Activated CD4-positive, alpha-beta memory T cell treated with anti-CD3 and anti-CD28 coated beads for 36 hours (primary cell): ENCODE data around the gene LEFTY1. TPM values are rescaled to one million over a fixed set of nuclear protein-coding genes. Genes with fewer than 3 reads are reported as not detected.
A peak's percentile ranks its signal among the peaks of the same experiment; 100 is the strongest.

Source experiments
- CTCF ChIA-PET: fragments of 350-600 bp; sonication (Branson Sonifier 250); formaldehyde crosslinking; loops from one replicate; lab custom pipeline; 2021; ENCODE audit warnings: antibody characterized with exemption, inconsistent platforms; lab: Charles Lee
- POLR2A ChIA-PET: fragments of 350-600 bp; sonication (Branson Sonifier 250); formaldehyde crosslinking; loops from one replicate; lab custom pipeline; 2021; ENCODE audit warnings: antibody characterized with exemption; lab: Charles Lee
- DNase-seq: peaks from one replicate; pipeline ENCODE4 v3.0.0-alpha.2; 2020
- H3K27ac Mint-ChIP-seq: one replicate; pipeline ENCODE4 v1.8.0; 2021; ENCODE audit warnings: mixed read lengths
- H3K27me3 Mint-ChIP-seq: one replicate; pipeline ENCODE4 v1.8.0; 2021; ENCODE audit warnings: mixed read lengths
- H3K36me3 Mint-ChIP-seq: one replicate; pipeline ENCODE4 v1.8.0; 2021; ENCODE audit warnings: mixed read lengths
- H3K4me1 Mint-ChIP-seq: one replicate; pipeline ENCODE4 v1.8.0; 2021; ENCODE audit warnings: low read depth, mixed read lengths
- H3K4me3 Mint-ChIP-seq: one replicate; pipeline ENCODE4 v1.8.0; 2021; ENCODE audit warnings: mild to moderate bottlenecking, mixed read lengths
- H3K9me3 Mint-ChIP-seq: one replicate; pipeline ENCODE4 v1.8.0; 2021; ENCODE audit warnings: mixed read lengths
- intact Hi-C: fragments of 100-400 bp; cut with micrococcal nuclease; formaldehyde crosslinking; loops from one replicate; pipeline ENCODE4 v1.15.1; 2023
- total RNA-seq, 2 experiments: library from RNA; stranded (reverse); gene quantifications; one replicate each; pipeline ENCODE4 v1.2.3, GENCODE V29; 2021

LEFTY1 gene
- total RNA-seq, 2 experiments from 2014 or later = 0.19 TPM; not detected in 1

DNA sequence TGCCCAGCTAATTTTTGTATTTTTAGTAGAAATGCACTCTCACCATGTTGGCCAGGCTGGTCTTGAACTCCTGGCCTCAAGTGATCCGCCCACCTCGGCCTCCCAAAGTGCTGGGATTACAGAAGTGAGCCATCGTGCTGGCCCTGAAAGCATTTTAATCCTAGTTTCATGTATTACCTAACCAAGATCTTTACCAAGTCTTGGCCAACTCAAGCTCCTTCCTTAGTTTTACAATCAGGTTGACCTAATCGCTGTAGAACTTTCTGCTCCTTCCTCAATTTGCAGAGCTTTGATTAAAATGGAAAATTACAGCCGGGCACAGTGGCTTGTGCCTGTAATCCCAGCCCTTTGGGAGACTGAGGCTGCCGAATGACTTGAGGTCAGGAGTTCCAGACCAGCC is 3.6 kb downstream of the LEFTY1 start:
- CTCF ChIA-PET = interaction anchor here (0.5 to 5.8 kb wide), 2 partner anchors 8 to 25 kb away, joined by 3 to 41 read pairs; no protein-coding TSS in a partner anchor
- Mint-ChIP-seq H3K9me3 (no peaks in the 10 kb centered on the region), H3K36me3 (no peaks in the 10 kb centered on the region), H3K4me3 (no peak overlapping the region), H3K4me1 (peaks cover 18% of the 10 kb centered on the region), H3K27ac (no peak overlapping the region), H3K27me3 (no peaks in the 10 kb centered on the region)
- DNase-seq = no peak
- POLR2A ChIA-PET = interaction anchor here (1.1 kb wide), 1 partner anchor 37 kb away, joined by 3 read pairs; no protein-coding TSS in a partner anchor
- intact Hi-C loops = no loop called here

DNA sequence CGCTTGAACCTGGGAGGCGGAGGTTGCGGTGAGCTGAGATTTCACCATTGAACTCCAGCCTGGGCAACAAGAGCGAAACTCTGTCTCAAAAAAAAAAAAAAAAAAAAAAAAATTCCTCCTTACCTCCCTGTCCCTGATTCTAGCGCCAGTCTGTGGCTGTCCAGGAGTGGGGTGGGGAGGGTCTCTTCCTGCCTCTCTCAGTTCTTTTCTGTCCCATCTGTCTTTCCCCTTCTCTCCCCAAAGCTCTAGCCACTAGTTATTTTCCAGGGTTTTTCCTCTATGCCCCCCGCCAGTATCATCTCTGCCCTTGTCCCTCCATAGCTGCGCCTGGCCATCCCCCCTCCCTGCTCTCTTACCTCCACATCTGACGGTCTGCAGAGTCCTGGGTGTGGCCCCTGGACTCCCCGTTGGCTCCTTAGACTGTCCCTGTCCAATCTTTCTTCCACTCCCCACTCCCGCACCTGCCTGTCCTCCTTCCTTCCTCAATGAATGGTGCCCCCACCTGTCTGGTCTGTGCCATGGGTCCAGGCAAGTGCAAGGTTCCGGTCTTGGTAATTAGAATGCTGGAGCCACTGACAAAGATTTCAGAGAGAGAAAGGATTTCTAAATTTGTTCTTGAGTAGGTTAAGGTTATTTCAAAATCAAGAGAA is 5.2 kb downstream of the LEFTY1 start:
- CTCF ChIA-PET = interaction anchor here (1.1 to 5.8 kb wide), 6 partner anchors 9 to 108 kb away, joined by 3 to 41 read pairs (median 9); partner anchors contain the start of gene SRP9
- POLR2A ChIA-PET = interaction anchor here (0.7 to 4.2 kb wide), 6 partner anchors 14 to 105 kb away, joined by 3 to 49 read pairs (median 8); partner anchors contain the start of gene SRP9
- intact Hi-C loops = no loop called here
- H3K9me3 Mint-ChIP-seq = no peaks in the 10 kb centered on the region
- H3K27me3 Mint-ChIP-seq = no peaks in the 10 kb centered on the region
- H3K4me1 Mint-ChIP-seq = peaks cover 34% of the 10 kb centered on the region
- H3K27ac Mint-ChIP-seq = peak overlapping the region; percentile 51
- peak overlapping the region; percentile 88 for H3K4me3 Mint-ChIP-seq
- no peak for DNase-seq
- no peaks in the 10 kb centered on the region for H3K36me3 Mint-ChIP-seq

GRCh38 chr1:225882694-225883615 is 6.0 kb downstream of the LEFTY1 start:
- Mint-ChIP-seq H3K4me1 (peaks cover 41% of the 10 kb centered on the region), H3K27ac (peak overlapping the region; percentile 92), H3K36me3 (no peaks in the 10 kb centered on the region), H3K9me3 (no peaks in the 10 kb centered on the region), H3K4me3 (peak overlapping the region; percentile 88), H3K27me3 (no peaks in the 10 kb centered on the region)
- intact Hi-C loops = loop anchor here (1.0 kb wide), 2 partner anchors 28 to 41 kb away; partner anchors contain the start of gene PYCR2
- peak; percentile 63 for DNase-seq
- CTCF ChIA-PET = interaction anchor here (0.6 to 5.8 kb wide), 14 partner anchors 9 to 1398 kb away, joined by 3 to 41 read pairs (median 4); partner anchors contain the start of genes PYCR2 and SRP9
- POLR2A ChIA-PET = interaction anchor here (0.6 to 4.2 kb wide), 21 partner anchors 12 to 475 kb away, joined by 3 to 49 read pairs (median 4); partner anchors contain the start of genes LBR, PYCR2 and SRP9

- ChIA-PET POLR2A (interaction anchor here (0.6 to 4.2 kb wide), 21 partner anchors 11 to 474 kb away, joined by 3 to 49 read pairs (median 4); partner anchors contain the start of genes LBR, PYCR2 and SRP9), CTCF (interaction anchor here (0.6 to 5.8 kb wide), 16 partner anchors 10 to 1398 kb away, joined by 3 to 41 read pairs (median 4); partner anchors contain the start of genes PYCR2 and SRP9)
- Mint-ChIP-seq H3K27me3 (no peaks in the 10 kb centered on the region), H3K27ac (peak within 1 kb of the TSS; percentile 92), H3K36me3 (peaks cover 4% of the 10 kb centered on the region), H3K9me3 (no peaks in the 10 kb centered on the region), H3K4me1 (peaks cover 49% of the 10 kb centered on the region), H3K4me3 (peak within 1 kb of the TSS; percentile 88)
- intact Hi-C loops = loop anchor here (1.0 to 2.0 kb wide), 5 partner anchors 15 to 105 kb away; partner anchors contain the start of genes PYCR2 and SRP9
- DNase-seq = peak; percentile 92
Observed at GRCh38 chr1:225881959-225882693, 6.8 kb downstream of the LEFTY1 start, which contains the start of gene TMEM63A. Gene TMEM63A, minus strand, starts transcription at chr1:225882380. Its CDS starts 4,800 bp downstream, at chr1:225877580.

DNA sequence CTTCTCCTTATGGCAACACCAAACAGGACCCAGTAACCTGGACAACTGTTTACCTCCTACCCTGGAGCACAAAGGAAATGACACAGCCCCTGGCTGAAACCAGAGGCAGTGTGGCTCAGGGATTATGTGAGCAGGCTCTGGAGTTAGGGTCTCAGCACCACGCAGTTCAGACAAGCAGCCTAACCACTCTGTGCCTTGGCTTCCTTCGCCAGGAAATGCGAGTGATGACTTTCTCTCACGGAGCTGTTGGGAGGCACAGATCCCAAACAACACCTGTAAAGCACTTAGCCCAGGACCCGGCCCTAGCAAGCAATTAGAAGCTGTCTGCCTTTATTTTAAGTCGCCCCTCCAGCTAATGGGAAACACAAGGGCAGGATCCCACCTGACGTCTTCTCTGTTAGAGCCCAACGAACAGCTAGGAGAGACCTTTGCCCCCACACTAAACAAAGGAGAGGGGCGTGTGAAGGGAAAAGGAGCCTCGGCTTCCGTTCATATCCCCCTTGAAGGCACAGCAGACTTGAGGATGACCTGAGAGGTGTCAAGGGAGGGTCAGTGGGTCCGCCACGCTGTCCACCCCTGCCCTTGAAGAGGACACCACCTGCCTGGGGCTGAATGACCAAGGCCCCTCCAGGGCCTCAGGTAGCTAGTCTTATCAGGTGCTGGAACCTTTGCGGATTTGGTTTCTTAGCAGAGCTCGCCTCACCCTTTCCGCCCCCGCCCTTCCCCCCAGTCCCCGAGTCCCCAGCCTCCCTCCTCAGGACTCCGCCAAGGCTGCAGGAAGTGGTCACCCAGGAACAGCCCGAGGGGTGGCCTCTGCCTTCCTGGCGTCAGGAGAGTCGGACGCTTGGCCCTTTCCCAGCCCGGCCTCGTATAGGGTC is 7.6 kb downstream of the LEFTY1 start:
- intact Hi-C loops = loop anchor here (1.0 to 2.0 kb wide), 3 partner anchors 15 to 105 kb away; partner anchors contain the start of gene SRP9
- peak; percentile 72 for DNase-seq
- peaks cover 6% of the 10 kb centered on the region for H3K36me3 Mint-ChIP-seq
- peaks cover 55% of the 10 kb centered on the region for H3K4me1 Mint-ChIP-seq
- CTCF ChIA-PET = interaction anchor here (0.7 to 5.8 kb wide), 13 partner anchors 11 to 407 kb away, joined by 3 to 41 read pairs (median 3); partner anchors contain the start of genes PYCR2 and SRP9
- no peaks in the 10 kb centered on the region for H3K9me3 Mint-ChIP-seq
- POLR2A ChIA-PET = interaction anchor here (0.7 to 4.2 kb wide), 15 partner anchors 10 to 437 kb away, joined by 3 to 49 read pairs (median 5); partner anchors contain the start of genes H3-3A, PYCR2 and SRP9
- peak overlapping the region; percentile 88 for H3K4me3 Mint-ChIP-seq
- peak overlapping the region; percentile 92 for H3K27ac Mint-ChIP-seq
- no peaks in the 10 kb centered on the region for H3K27me3 Mint-ChIP-seq

- CTCF ChIA-PET = interaction anchor here (1.0 to 5.8 kb wide), 9 partner anchors 10 to 406 kb away, joined by 3 to 41 read pairs (median 4); partner anchors contain the start of gene SRP9
- Mint-ChIP-seq H3K4me1 (peaks cover 60% of the 10 kb centered on the region), H3K4me3 (peak overlapping the region; percentile 88), H3K27ac (peak overlapping the region; percentile 92), H3K27me3 (no peaks in the 10 kb centered on the region), H3K36me3 (peaks cover 8% of the 10 kb centered on the region), H3K9me3 (no peaks in the 10 kb centered on the region)
- no peak for DNase-seq
- intact Hi-C loops = loop anchor here (1.0 to 2.0 kb wide), 3 partner anchors 14 to 104 kb away; partner anchors contain the start of gene SRP9
- POLR2A ChIA-PET = interaction anchor here (1.1 to 4.2 kb wide), 8 partner anchors 14 to 181 kb away, joined by 3 to 49 read pairs (median 6); partner anchors contain the start of genes H3-3A, PYCR2 and SRP9
Observed at GRCh38 chr1:225880636-225881035, 8.3 kb downstream of the LEFTY1 start.

DNA sequence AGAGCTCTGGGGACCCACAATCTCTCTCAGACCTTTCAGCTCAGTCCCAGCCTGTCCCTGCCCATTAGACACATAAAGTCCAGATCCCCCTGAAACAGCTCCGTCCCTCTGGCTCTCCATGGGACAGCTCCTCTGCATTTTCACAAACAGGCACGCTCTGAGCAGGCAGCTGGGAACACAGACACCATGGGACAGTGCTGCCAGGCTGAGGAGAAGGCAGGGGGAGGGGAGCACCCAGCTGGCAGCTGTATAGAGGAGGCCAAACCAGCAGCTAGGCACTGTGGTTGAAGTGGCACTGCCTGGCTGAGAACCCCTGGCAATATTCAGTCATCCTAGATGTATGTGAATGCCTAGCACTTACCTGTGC is 8.7 kb downstream of the LEFTY1 start:
- peaks cover 8% of the 10 kb centered on the region for H3K36me3 Mint-ChIP-seq
- no peaks in the 10 kb centered on the region for H3K27me3 Mint-ChIP-seq
- CTCF ChIA-PET = interaction anchor here (1.0 to 5.8 kb wide), 7 partner anchors 17 to 406 kb away, joined by 3 to 41 read pairs (median 4); partner anchors contain the start of gene SRP9
- DNase-seq = no peak
- H3K9me3 Mint-ChIP-seq = no peaks in the 10 kb centered on the region
- H3K4me1 Mint-ChIP-seq = peaks cover 65% of the 10 kb centered on the region
- H3K27ac Mint-ChIP-seq = peak overlapping the region; percentile 92
- peak overlapping the region; percentile 88 for H3K4me3 Mint-ChIP-seq
- POLR2A ChIA-PET = interaction anchor here (1.1 to 4.2 kb wide), 5 partner anchors 15 to 102 kb away, joined by 3 to 49 read pairs (median 11); partner anchors contain the start of gene SRP9
- intact Hi-C loops = loop anchor here (2.0 kb wide), 1 partner anchor 103 kb away; the partner anchor contains the start of gene SRP9

DNA sequence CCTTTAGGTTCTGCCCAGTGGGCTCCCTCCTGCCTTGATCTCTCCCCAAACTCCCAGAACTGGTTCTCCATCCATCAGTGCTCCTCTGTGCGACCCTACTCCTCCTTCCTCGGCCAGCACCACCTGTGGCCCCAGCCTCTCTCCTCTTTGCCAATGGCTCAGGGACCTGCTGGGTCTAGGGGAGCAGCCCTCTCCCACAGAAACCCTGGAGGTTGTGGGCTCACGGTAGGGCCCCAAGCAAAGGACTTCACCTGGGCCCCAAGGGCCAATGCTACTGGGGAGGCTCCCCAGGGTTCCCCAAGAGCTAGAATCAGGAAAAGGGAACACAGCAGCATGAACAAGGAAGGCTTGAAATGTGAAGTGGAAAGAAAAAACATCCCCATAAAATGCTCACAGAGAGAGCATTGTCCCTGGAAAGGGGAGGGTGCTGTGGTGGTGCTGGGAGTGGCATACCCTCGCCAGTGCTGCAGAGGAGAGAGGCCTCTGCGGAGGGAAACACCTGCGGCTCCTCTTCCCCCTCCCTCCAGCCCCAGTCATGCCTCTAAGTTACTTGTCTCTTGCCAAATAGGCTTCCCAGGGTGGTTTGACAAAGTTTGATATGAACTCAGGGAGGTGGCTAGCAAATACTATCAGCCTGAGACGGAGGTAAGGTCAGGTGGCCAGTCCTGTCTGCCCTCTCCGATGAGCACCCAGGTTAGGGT is 9.3 kb downstream of the LEFTY1 start:
- peaks cover 66% of the 10 kb centered on the region for H3K4me1 Mint-ChIP-seq

GRCh38 chr1:225878282-225878681 is 10.7 kb downstream of the LEFTY1 start:
- CTCF ChIA-PET = interaction anchor here (0.9 to 1.3 kb wide), 5 partner anchors 10 to 403 kb away, joined by 3 to 4 read pairs (median 3); no protein-coding TSS in a partner anchor
- intact Hi-C loops = no loop called here
- no peak for DNase-seq
- POLR2A ChIA-PET = interaction anchor here (0.6 kb wide), 1 partner anchor 89 kb away, joined by 3 read pairs; no protein-coding TSS in a partner anchor
- Mint-ChIP-seq H3K36me3 (peaks cover 12% of the 10 kb centered on the region), H3K9me3 (no peaks in the 10 kb centered on the region), H3K4me3 (no peak overlapping the region), H3K27me3 (no peaks in the 10 kb centered on the region), H3K27ac (peak overlapping the region; percentile 45), H3K4me1 (peaks cover 65% of the 10 kb centered on the region)

More for the DNA sequence above, 9.3 kb downstream of the LEFTY1 start:
- peak; percentile 39 for DNase-seq
- peaks cover 8% of the 10 kb centered on the region for H3K36me3 Mint-ChIP-seq
- intact Hi-C loops = loop anchor here (2.0 kb wide), 1 partner anchor 103 kb away; the partner anchor contains the start of gene SRP9
- ChIA-PET POLR2A (interaction anchor here (2.4 to 4.2 kb wide), 2 partner anchors 14 to 18 kb away, joined by 11 to 34 read pairs; no protein-coding TSS in a partner anchor), CTCF (interaction anchor here (1.1 to 5.8 kb wide), 5 partner anchors 18 to 102 kb away, joined by 3 to 41 read pairs (median 4); partner anchors contain the start of gene SRP9)
- peak overlapping the region; percentile 88 for H3K4me3 Mint-ChIP-seq
- H3K9me3 Mint-ChIP-seq = no peaks in the 10 kb centered on the region
- peak overlapping the region; percentile 92 for H3K27ac Mint-ChIP-seq
- H3K27me3 Mint-ChIP-seq = no peaks in the 10 kb centered on the region
